ENCODE measurements around the gene C1QTNF6.

The C1QTNF6 gene

DNA sequence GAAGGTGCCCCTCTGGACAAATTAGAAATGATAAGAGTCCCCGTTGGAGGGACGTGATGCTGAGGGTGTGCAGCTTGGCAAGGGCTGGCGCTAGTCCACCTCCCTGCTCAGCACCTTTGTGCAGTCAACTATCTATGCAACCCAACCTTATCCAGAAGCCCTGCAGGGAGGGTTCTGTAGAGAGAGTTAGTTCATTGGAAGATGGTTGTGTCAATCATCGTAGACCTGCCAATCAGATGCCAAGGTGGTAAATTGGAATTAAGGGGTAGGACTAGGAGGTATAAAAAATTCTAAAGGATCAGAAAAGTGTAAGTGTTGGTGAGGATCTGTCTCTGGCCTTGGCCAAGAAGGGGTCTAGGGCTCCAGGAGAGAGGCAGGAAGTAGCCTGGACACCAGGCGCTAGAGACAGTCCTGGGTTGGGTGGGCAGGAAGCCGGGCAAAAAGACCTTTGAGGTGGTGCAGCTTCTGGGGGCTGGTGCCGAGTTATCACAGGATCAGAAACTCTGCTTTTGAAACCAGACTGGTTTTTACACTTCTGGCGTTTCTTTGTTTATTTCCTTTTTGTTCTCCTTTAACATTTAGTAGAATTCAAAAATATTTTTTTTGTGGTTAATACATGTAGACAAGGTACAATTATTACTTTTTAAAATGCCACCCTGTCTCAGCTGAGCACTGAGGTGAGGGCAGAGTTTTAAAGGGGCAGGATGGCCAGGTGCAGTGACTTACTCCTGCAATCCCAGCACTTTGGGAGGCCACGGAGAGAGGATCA, 1.6 kb downstream of the C1QTNF6 start:
- Histone ChIP-seq H3K9ac (ENCODE audit: insufficient read length, low read depth) (no peak overlapping the region), H3K4me3 (ENCODE audit: insufficient read length, low read depth) (no peak overlapping the region), H3K36me3 (ENCODE audit: insufficient read depth, insufficient read length, low read length) (peaks cover 13% of the 10 kb centered on the region), H3K27me3 (ENCODE audit: insufficient read depth, insufficient read length) (no peaks in the 10 kb centered on the region), H3K4me1 (ENCODE audit: insufficient read depth, insufficient read length) (peaks cover 6% of the 10 kb centered on the region), H3K9me3 (ENCODE audit: insufficient read depth, low read length) (no peaks in the 10 kb centered on the region)
- DNase-seq (ENCODE audit: low read depth, low spot score): peak; percentile 38
- no peak for TF ChIP-seq SUZ12 (IDR thresholded peaks at IDR 0.05; ENCODE audit: extremely low read depth, insufficient read depth, insufficient read length)

DNA sequence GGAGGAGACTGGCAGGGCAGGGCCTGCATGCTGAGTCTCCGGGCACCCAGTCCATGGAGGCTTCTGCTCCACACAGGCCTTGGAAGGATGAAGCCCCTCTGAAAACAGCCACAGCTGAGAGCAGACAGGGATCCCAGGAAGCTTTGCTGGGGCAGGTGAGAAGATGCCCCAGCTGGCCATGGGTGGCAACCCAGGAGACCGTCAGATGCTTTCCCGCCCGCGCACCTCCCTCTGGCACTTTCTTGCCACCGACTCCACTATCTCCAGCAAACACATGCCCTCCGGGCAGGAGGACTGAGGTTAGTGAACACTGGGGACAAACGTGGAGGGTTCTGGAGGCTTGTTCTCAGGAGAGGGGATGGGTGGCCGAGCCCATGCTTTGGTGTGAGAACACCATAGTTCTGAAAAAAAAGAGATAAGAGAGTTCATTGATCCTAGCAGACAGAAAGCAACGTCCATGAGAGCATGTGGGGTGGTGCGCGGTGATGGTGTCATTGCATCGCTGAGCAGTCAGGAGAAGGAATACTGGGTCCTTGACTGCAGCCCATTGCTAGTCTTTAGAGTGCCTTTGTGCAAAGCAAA, 2.3 kb downstream of the C1QTNF6 start:
- Histone ChIP-seq H3K4me1 (ENCODE audit: insufficient read depth, insufficient read length) (peaks cover 6% of the 10 kb centered on the region), H3K27me3 (ENCODE audit: insufficient read depth, insufficient read length) (no peaks in the 10 kb centered on the region), H3K36me3 (ENCODE audit: insufficient read depth, insufficient read length, low read length) (peaks cover 13% of the 10 kb centered on the region), H3K4me3 (ENCODE audit: insufficient read length, low read depth) (no peak overlapping the region), H3K9ac (ENCODE audit: insufficient read length, low read depth) (no peak overlapping the region), H3K9me3 (ENCODE audit: insufficient read depth, low read length) (no peaks in the 10 kb centered on the region)
- TF ChIP-seq ZNF274 (IDR thresholded peaks at IDR 0.05; ENCODE audit: low read depth, low read length) (no peak), YY1 (IDR thresholded peaks at IDR 0.05; ENCODE audit: insufficient read depth, insufficient read length) (no peak), SUZ12 (IDR thresholded peaks at IDR 0.05; ENCODE audit: extremely low read depth, insufficient read depth, insufficient read length) (no peak)
- DNase-seq (ENCODE audit: low read depth, low spot score): no peak

DNA sequence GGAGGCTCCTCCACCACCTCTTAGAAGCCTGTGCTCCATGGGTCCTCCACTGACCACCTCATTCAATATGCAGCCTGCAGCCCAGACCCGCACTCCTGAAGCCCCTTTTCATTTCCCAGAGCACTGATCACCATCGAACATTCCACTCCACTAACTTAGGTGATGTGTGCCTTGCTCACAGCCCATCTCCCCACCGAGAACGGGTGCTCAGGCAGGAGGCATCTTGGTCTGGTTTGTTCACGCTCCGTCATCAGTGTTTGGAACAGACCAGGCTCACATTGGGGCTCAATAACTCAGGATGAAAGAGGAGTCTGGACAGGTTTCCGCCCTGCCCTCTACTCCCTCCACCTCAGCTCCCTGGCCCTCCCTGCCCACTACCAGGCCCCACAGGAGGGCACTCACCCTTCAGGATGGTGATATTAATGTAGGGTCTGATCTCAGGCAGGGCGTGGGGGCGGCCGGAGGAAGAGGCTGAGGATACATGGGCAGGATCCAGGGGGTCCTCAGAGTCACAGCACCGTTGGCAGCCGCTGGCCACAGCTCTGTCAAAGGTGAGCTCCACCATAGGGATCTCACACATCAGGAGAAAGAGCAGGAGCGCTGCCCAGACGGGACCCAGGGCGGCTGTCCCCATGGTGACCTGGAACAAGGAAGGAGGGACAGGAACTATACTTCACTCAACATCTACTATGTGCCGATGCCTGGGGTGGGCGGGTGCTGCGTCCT, 3.1 kb downstream of the C1QTNF6 start:
- peaks cover 6% of the 10 kb centered on the region for H3K4me1 ChIP-seq (ENCODE audit: insufficient read depth, insufficient read length)
- no peak overlapping the region for H3K9ac ChIP-seq (ENCODE audit: insufficient read length, low read depth)
- no peak for TF ChIP-seq SUZ12 (IDR thresholded peaks at IDR 0.05; ENCODE audit: extremely low read depth, insufficient read depth, insufficient read length)
- no peak for TF ChIP-seq YY1 (IDR thresholded peaks at IDR 0.05; ENCODE audit: insufficient read depth, insufficient read length)
- no peaks in the 10 kb centered on the region for H3K27me3 ChIP-seq (ENCODE audit: insufficient read depth, insufficient read length)
- no peak for DNase-seq (ENCODE audit: low read depth, low spot score)
- H3K9me3 ChIP-seq (ENCODE audit: insufficient read depth, low read length): no peaks in the 10 kb centered on the region
- H3K36me3 ChIP-seq (ENCODE audit: insufficient read depth, insufficient read length, low read length): peaks cover 13% of the 10 kb centered on the region
- H3K4me3 ChIP-seq (ENCODE audit: insufficient read length, low read depth): no peak overlapping the region

DNA sequence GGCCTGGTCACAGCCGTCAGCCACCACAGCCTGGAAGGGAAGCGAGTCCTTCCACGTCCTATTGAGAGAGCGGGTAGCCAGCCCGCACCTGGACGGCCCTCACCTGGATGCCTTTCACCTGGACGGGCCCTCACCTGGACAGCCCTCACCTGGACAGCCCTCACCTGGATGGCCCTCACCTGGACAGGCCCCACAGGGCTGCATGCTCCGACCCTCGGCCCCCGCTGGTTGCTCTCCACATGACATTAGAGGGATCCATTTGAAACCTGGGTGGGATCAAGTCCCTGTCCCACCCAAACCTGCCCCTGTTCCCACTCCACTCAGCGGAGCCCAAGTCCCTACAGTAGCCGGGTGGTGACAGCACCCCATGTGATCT, 3.7 kb downstream of the C1QTNF6 start:
- Histone ChIP-seq H3K4me1 (ENCODE audit: insufficient read depth, insufficient read length) (peaks cover 6% of the 10 kb centered on the region), H3K9me3 (ENCODE audit: insufficient read depth, low read length) (no peaks in the 10 kb centered on the region), H3K36me3 (ENCODE audit: insufficient read depth, insufficient read length, low read length) (peaks cover 13% of the 10 kb centered on the region), H3K9ac (ENCODE audit: insufficient read length, low read depth) (no peak overlapping the region), H3K27me3 (ENCODE audit: insufficient read depth, insufficient read length) (no peaks in the 10 kb centered on the region), H3K4me3 (ENCODE audit: insufficient read length, low read depth) (no peak overlapping the region)
- DNase-seq (ENCODE audit: low read depth, low spot score): no peak
- TF ChIP-seq SUZ12 (IDR thresholded peaks at IDR 0.05; ENCODE audit: extremely low read depth, insufficient read depth, insufficient read length) (no peak), YY1 (IDR thresholded peaks at IDR 0.05; ENCODE audit: insufficient read depth, insufficient read length) (no peak), ZNF274 (IDR thresholded peaks at IDR 0.05; ENCODE audit: low read depth, low read length) (no peak)

DNA sequence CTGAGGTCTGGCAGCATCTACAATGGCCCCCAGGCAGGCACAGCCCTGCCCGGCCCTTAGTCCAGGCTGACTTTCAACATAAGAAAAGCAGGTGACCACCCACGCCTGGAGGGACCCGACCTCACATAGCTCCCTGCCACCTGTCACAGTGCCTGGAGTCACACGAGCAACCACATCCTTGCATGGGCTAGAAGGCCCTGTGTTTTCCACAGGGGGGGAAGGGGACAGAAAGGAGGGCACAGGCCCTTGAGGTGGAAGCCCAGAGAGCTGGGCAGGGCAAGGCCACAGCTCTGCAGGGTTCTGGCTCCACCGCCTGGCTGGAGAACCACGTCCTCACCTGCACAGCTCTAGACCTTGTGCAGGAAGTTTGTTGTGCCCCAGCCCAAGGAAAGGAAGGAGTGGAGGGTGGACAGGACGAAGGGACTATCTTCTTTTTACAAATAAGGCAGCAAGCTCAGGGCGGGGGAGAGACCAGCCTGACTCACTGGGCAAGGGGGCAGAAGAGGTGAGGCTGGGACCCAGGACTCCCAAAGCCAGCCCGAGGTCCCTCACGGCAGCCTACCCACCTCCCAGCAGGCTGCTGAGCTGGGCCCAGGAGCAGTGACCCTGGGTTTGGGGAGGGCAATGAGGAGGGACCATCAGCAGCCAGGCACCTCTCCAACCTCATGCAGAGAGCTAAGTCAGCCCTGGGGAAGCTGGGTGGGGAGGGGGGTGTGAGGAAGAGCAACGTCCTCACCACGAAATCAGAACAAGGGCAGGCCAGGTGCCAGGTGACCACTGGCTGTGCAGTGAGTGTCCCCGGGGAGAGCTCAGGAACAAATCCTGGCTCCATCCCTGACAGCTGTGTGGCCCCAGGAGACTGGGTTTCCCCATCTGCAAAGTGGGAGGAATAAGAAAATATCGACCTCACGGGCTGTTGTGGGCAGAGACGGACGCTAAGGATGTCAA, 4.3 kb downstream of the C1QTNF6 start:
- Histone ChIP-seq H3K27me3 (ENCODE audit: insufficient read depth, insufficient read length) (no peaks in the 10 kb centered on the region), H3K4me3 (ENCODE audit: insufficient read length, low read depth) (no peak overlapping the region), H3K9me3 (ENCODE audit: insufficient read depth, low read length) (no peaks in the 10 kb centered on the region), H3K4me1 (ENCODE audit: insufficient read depth, insufficient read length) (peaks cover 8% of the 10 kb centered on the region), H3K36me3 (ENCODE audit: insufficient read depth, insufficient read length, low read length) (peaks cover 13% of the 10 kb centered on the region), H3K9ac (ENCODE audit: insufficient read length, low read depth) (no peak overlapping the region)
- TF ChIP-seq ZNF274 (IDR thresholded peaks at IDR 0.05; ENCODE audit: low read depth, low read length) (no peak), YY1 (IDR thresholded peaks at IDR 0.05; ENCODE audit: insufficient read depth, insufficient read length) (no peak), SUZ12 (IDR thresholded peaks at IDR 0.05; ENCODE audit: extremely low read depth, insufficient read depth, insufficient read length) (no peak)
- DNase-seq (ENCODE audit: low read depth, low spot score): no peak

DNA sequence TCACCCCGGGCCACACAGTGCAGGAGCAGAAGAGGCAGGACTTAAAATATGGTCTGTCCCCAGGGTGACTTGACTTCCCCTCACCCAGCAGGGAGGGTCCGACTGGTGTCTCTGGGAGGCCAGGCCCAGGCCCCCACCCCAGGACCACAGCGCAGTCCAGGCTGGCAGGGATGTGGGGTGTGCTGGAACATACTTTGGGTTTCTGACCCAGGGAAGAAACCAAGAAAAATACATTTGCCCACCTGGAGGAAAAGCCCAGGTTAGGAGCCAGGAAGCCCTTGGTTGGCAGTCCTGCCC, 5.2 kb downstream of the C1QTNF6 start:
- Histone ChIP-seq H3K36me3 (ENCODE audit: insufficient read depth, insufficient read length, low read length) (peaks cover 13% of the 10 kb centered on the region), H3K4me3 (ENCODE audit: insufficient read length, low read depth) (no peak overlapping the region), H3K27me3 (ENCODE audit: insufficient read depth, insufficient read length) (no peaks in the 10 kb centered on the region), H3K4me1 (ENCODE audit: insufficient read depth, insufficient read length) (peaks cover 10% of the 10 kb centered on the region), H3K9ac (ENCODE audit: insufficient read length, low read depth) (no peak overlapping the region), H3K9me3 (ENCODE audit: insufficient read depth, low read length) (no peaks in the 10 kb centered on the region)
- TF ChIP-seq ZNF274 (IDR thresholded peaks at IDR 0.05; ENCODE audit: low read depth, low read length) (no peak), YY1 (IDR thresholded peaks at IDR 0.05; ENCODE audit: insufficient read depth, insufficient read length) (no peak), SUZ12 (IDR thresholded peaks at IDR 0.05; ENCODE audit: extremely low read depth, insufficient read depth, insufficient read length) (no peak)
- DNase-seq (ENCODE audit: low read depth, low spot score): no peak
